ENCODE measurements around the gene TYMS. TPM values are rescaled to one million over a fixed set of nuclear protein-coding genes. Genes with fewer than 3 reads are reported as not detected.

TYMS gene
- total and polyA plus RNA-seq, 12 donors: 0.32 to 19.2 (median 3.8) TPM; not detected in 1

DNA sequence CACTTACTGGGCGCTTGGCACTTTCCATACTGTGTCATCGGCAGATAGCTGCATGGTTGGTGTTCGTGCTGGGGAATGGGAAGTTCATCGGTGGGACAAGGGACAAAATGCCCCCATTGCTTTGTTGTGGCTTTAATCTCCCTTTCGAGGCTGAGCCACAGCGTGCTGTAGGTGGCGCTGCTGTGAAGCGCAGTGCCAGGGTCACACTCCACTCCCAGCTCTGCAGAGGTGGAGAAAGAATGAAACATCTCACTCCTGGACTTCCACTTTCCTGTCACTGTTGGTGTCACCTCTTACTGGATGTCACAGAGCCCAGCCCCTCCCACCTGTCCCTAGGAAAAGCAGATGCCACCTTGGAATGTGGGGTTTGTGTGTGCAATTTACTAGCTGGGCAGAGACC lies 8.7 kb downstream of the TYMS start:
- H3K4me3 ChIP-seq: no peak overlapping the region
- intact Hi-C loops (cut with DNase I): no loop called here
- no peaks in the 10 kb centered on the region for H3K27me3 ChIP-seq
- no peak overlapping the region for H3K27ac ChIP-seq
- DNase-seq: no peak
- WGBS, 4 donors: 88 to 94% (median 93%) methylated on average over 8 of the region's 8 CpGs
- H3K36me3 ChIP-seq (replicated peaks in 1 of 2): peaks cover 0 to 13% of the 10 kb centered on the region in 2 donors
- no peaks in the 10 kb centered on the region for H3K4me1 ChIP-seq (replicated peaks in 1 of 2)
- TF ChIP-seq, protein P1, sequence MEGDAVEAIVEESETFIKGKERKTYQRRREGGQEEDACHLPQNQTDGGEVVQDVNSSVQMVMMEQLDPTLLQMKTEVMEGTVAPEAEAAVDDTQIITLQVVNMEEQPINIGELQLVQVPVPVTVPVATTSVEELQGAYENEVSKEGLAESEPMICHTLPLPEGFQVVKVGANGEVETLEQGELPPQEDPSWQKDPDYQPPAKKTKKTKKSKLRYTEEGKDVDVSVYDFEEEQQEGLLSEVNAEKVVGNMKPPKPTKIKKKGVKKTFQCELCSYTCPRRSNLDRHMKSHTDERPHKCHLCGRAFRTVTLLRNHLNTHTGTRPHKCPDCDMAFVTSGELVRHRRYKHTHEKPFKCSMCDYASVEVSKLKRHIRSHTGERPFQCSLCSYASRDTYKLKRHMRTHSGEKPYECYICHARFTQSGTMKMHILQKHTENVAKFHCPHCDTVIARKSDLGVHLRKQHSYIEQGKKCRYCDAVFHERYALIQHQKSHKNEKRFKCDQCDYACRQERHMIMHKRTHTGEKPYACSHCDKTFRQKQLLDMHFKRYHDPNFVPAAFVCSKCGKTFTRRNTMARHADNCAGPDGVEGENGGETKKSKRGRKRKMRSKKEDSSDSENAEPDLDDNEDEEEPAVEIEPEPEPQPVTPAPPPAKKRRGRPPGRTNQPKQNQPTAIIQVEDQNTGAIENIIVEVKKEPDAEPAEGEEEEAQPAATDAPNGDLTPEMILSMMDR (IDR thresholded peaks at IDR 0.05): no peak
- TF ChIP-seq POLR2A (IDR thresholded peaks at IDR 0.05): no peak
- no peaks in the 10 kb centered on the region for H3K9me3 ChIP-seq (replicated peaks in 1 of 3)

DNA sequence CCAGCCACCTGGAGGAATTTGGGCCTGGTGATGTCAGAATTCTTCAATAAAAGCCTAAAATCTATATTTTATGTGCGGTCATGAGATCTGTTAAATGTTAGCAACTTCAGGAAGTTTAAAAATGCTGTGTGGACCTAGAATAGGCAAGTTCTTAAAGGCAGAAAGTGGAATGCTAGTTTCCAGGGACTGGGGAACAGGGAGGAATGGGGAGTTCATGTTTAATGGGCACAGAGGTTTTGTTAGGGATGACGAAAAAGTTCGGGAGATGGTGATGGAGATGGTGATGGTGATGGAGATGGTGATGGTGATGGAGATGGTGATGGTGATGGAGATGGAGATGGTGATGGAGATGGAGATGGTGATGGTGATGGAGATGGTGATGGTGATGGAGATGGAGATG lies 9.2 kb downstream of the TYMS start:
- no peak for DNase-seq
- intact Hi-C loops (cut with DNase I): no loop called here
- TF ChIP-seq, protein P1 (IDR thresholded peaks at IDR 0.05): no peak
- no peak for TF ChIP-seq POLR2A (IDR thresholded peaks at IDR 0.05)
- WGBS, 4 donors: 96 to 98% (median 98%) methylated on average over 3 of the region's 3 CpGs
- Histone ChIP-seq H3K36me3 (replicated peaks in 1 of 2) (peaks cover 0 to 17% of the 10 kb centered on the region in 2 donors), H3K4me1 (replicated peaks in 1 of 2) (no peaks in the 10 kb centered on the region), H3K27ac (no peak overlapping the region), H3K27me3 (no peaks in the 10 kb centered on the region), H3K9me3 (replicated peaks in 1 of 3) (no peaks in the 10 kb centered on the region), H3K4me3 (no peak overlapping the region)

DNA sequence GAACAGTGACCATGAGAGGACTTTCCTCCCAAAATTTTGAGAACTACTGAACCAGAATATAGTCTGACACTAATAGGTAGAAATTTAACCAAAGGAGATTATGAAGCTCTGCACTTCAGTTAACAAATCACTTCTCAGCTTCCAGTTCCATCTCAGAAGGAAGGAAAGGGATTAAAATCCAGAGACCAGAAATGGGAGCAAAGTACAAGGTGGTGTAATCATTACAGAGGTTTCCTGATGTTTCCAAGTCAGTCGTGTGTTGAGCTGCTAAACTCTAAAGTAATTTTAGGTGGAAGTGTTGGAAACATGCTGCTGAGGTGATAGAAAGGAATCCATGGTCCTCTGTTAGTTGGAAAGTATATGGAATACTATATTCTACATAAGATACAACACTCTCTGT lies 10.8 kb downstream of the TYMS start:
- 72 to 96% (median 82%) methylated on average over 1 of the region's 1 CpG for WGBS, 4 donors
- TF ChIP-seq, protein P1 (IDR thresholded peaks at IDR 0.05): no peak
- no peak for TF ChIP-seq POLR2A (IDR thresholded peaks at IDR 0.05)
- no peak for DNase-seq
- intact Hi-C loops (cut with DNase I): no loop called here
- H3K4me1 ChIP-seq (replicated peaks in 1 of 2): no peaks in the 10 kb centered on the region
- peaks cover 0 to 31% of the 10 kb centered on the region in 2 donors for H3K36me3 ChIP-seq (replicated peaks in 1 of 2)
- no peak overlapping the region for H3K27ac ChIP-seq
- H3K9me3 ChIP-seq (replicated peaks in 1 of 3): no peaks in the 10 kb centered on the region
- no peak overlapping the region for H3K4me3 ChIP-seq
- H3K27me3 ChIP-seq: no peaks in the 10 kb centered on the region

DNA sequence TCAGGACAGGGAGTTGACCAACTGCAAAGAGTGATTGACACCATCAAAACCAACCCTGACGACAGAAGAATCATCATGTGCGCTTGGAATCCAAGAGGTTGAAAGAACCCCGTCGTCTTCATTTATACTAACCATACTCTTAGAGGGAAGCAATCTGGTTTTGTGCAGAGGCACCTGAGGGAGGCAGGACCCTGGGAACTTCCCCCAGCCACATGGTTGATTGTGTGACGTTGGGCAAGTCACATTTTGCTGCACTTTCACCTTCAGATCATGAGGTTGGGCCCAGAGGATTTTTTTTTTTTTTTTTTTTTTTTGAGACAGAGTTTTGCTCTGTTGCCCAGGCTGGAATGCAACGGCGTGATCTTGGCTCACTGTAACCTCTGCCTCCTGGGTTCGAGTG lies 11.6 kb downstream of the TYMS start:
- intact Hi-C loops (cut with DNase I): no loop called here
- Histone ChIP-seq H3K27me3 (no peaks in the 10 kb centered on the region), H3K27ac (no peak overlapping the region), H3K4me1 (replicated peaks in 1 of 2) (no peaks in the 10 kb centered on the region), H3K4me3 (no peak overlapping the region), H3K9me3 (replicated peaks in 1 of 3) (no peaks in the 10 kb centered on the region), H3K36me3 (replicated peaks in 1 of 2) (peaks cover 0 to 36% of the 10 kb centered on the region in 2 donors)
- TF ChIP-seq POLR2A (IDR thresholded peaks at IDR 0.05): no peak
- TF ChIP-seq, protein P1 (IDR thresholded peaks at IDR 0.05): no peak
- no peak for DNase-seq
- WGBS, 4 donors: 92 to 97% (median 94%) methylated on average over 8 of the region's 8 CpGs
